GM12864 (cell line): ENCODE measurements around the gene HS3ST5.

Source experiments
- DNase-seq: peaks from one replicate; pipeline ENCODE4 v3.0.0-alpha.2; 2011; ENCODE audit warnings: low read depth
- H3K4me3 ChIP-seq: 2 replicates; pipeline ENCODE4 v1.5.1; 2011; ENCODE audit warnings: mild to moderate bottlenecking, low read depth, low read length, control low read depth
- TF ChIP-seq, protein P1 (sequence below): IDR thresholded peaks from 2 replicates; pipeline ENCODE4 v1.5.1; 2011; ENCODE audit warnings: low read depth, mild to moderate bottlenecking, moderate library complexity, low read length, control low read depth, inconsistent platforms; ENCODE audit errors: missing control alignments

The HS3ST5 gene

DNA sequence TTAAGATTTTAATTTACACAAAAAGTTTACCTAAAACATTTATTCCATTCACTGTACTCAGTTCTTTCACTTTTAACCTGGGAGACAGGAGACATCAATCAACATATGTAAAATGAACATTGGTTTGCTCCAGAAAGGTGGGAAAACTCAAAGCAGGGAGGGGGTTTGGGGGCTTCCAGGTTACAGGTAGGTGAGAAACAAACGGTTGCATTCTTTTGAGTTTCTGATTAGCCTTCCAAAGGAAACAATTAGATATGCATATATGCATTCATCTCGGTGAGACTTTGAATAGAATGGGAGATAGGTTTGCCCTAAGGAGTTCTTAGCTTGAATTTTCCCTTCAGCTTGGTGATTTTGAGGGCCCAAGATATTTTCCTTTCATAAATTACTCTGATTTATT lies 333.6 kb downstream of the HS3ST5 start:
- no peak overlapping the region for H3K4me3 ChIP-seq

DNA sequence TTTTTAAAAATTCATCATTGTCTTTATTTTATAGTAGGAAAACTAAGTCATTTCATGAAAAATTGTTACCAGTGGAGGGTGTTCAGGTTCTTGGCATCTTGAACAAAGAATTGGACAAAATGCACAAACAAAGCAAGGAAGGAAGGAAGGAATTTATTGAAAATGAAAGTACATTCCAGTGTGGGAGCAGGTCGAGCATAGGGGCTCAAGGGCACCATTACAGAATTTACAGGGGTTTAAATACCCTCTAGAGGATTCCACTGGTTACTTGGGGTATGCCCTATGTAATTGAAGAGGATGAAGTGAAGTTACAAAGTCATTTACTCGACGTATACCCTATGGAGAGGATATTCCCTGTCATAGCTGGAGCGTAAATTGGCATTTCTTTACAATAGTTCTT lies 334.5 kb downstream of the HS3ST5 start:
- no peak for DNase-seq
- H3K4me3 ChIP-seq, result no peak overlapping the region
- TF ChIP-seq, protein P1, sequence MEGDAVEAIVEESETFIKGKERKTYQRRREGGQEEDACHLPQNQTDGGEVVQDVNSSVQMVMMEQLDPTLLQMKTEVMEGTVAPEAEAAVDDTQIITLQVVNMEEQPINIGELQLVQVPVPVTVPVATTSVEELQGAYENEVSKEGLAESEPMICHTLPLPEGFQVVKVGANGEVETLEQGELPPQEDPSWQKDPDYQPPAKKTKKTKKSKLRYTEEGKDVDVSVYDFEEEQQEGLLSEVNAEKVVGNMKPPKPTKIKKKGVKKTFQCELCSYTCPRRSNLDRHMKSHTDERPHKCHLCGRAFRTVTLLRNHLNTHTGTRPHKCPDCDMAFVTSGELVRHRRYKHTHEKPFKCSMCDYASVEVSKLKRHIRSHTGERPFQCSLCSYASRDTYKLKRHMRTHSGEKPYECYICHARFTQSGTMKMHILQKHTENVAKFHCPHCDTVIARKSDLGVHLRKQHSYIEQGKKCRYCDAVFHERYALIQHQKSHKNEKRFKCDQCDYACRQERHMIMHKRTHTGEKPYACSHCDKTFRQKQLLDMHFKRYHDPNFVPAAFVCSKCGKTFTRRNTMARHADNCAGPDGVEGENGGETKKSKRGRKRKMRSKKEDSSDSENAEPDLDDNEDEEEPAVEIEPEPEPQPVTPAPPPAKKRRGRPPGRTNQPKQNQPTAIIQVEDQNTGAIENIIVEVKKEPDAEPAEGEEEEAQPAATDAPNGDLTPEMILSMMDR, result no peak

More for the DNA sequence above, 333.6 kb downstream of the HS3ST5 start:
- no peak for DNase-seq
- TF ChIP-seq, protein P1, result no peak

GRCh38 chr6:114007516-114007915 lies 335.3 kb downstream of the HS3ST5 start:
- no peak overlapping the region for H3K4me3 ChIP-seq
- DNase-seq, result no peak
- TF ChIP-seq, protein P1, result no peak
